Measurements from ENCODE around the gene GARIN5B. TPM values are rescaled to one million over a fixed set of nuclear protein-coding genes. Genes with fewer than 3 reads are reported as not detected.

The GARIN5B gene
- total RNA-seq, 1 experiment from 2014 or later = 0.13 TPM

- Histone ChIP-seq H2AK5ac (ENCODE audit: insufficient read length, low read length) (no peak overlapping the region), H2BK120ac (ENCODE audit: low read depth, low read length, poor library complexity, severe bottlenecking) (no peak overlapping the region), H3K4me2 (ENCODE audit: insufficient read depth, insufficient read length, low read length) (no peak overlapping the region), H3K14ac (ENCODE audit: insufficient read depth, low read length) (no peak overlapping the region), H3K27ac (ENCODE audit: insufficient read length, low read depth, low read length) (no peak overlapping the region), H4K20me1 (ENCODE audit: control insufficient read depth, insufficient read depth, insufficient read length) (peaks cover 3% of the 10 kb centered on the region), H3K79me1 (ENCODE audit: insufficient read depth, low read depth, low read length, poor library complexity, severe bottlenecking) (peaks cover 15% of the 10 kb centered on the region), H2BK12ac (ENCODE audit: insufficient read length, low read depth, low read length) (no peak overlapping the region), H4K8ac (replicated peaks; ENCODE audit: insufficient read length, low read depth, low read length) (no peak overlapping the region), H2AFZ (ENCODE audit: low read length) (no peak overlapping the region), H4K91ac (ENCODE audit: insufficient read length, low read depth, low read length) (no peak overlapping the region), H3K79me2 (ENCODE audit: insufficient read depth, low read length) (peaks cover 17% of the 10 kb centered on the region; the same call in 1 of the 2 replicates), H3K23ac (ENCODE audit: insufficient read length, low read depth, low read length) (no peak overlapping the region), H3K56ac (ENCODE audit: insufficient read length, low read depth, low read length) (no peak overlapping the region), H2BK20ac (ENCODE audit: low read depth, low read length, poor library complexity, severe bottlenecking) (no peak overlapping the region), H4K5ac (ENCODE audit: insufficient read length, low read depth, low read length) (no peak overlapping the region), H3T11ph (ENCODE audit: low read length) (no peak overlapping the region), H3K9ac (ENCODE audit: extremely low read depth, insufficient read length, low read length) (no peak overlapping the region), H2BK15ac (ENCODE audit: low read depth, low read length) (no peak overlapping the region), H3K4ac (ENCODE audit: low read depth, low read length) (no peak overlapping the region), H3K27me3 (ENCODE audit: insufficient read depth, low read length) (no peaks in the 10 kb centered on the region), H3K4me1 (ENCODE audit: insufficient read depth, low read length) (peaks cover 4% of the 10 kb centered on the region), H3K18ac (ENCODE audit: insufficient read length, low read depth, low read length) (no peak overlapping the region), H3K9me3 (ENCODE audit: control insufficient read depth, low read depth, low read length) (no peaks in the 10 kb centered on the region), H3K23me2 (ENCODE audit: insufficient read length, low read depth, low read length, poor library complexity, severe bottlenecking) (peaks cover 10% of the 10 kb centered on the region), H2BK5ac (ENCODE audit: insufficient read length, low read length) (no peak overlapping the region)
- peaks cover 57 to 71% of the 10 kb centered on the region in 2 experiments for H3K4me1 Mint-ChIP-seq
- H3K9me3 Mint-ChIP-seq = peaks cover 0 to 2% of the 10 kb centered on the region in 2 experiments; a peak in 1 of 5 replicates
- WGBS (ENCODE audit: extremely low coverage, insufficient read length, low lambda C conversion rate) = no CpG with 5 or more reads among the region's 7 CpGs
- no peak overlapping the region; a peak in 2 of 5 replicates for H3K4me3 Mint-ChIP-seq
- H3K27me3 Mint-ChIP-seq (ENCODE audit: low read depth) = peaks cover 2% of the 10 kb centered on the region
- DNase-seq = no peak
- peaks cover 40 to 50% (median 44%) of the 10 kb centered on the region in 3 experiments for H3K36me3 Mint-ChIP-seq (ENCODE audit: insufficient read depth in 1 of 3, low read depth in 3 of 3)
- H3K27ac Mint-ChIP-seq = peak overlapping the region in 1 of 3 experiments; percentile 80; a peak in 2 of 7 replicates
- TF ChIP-seq, protein P1, sequence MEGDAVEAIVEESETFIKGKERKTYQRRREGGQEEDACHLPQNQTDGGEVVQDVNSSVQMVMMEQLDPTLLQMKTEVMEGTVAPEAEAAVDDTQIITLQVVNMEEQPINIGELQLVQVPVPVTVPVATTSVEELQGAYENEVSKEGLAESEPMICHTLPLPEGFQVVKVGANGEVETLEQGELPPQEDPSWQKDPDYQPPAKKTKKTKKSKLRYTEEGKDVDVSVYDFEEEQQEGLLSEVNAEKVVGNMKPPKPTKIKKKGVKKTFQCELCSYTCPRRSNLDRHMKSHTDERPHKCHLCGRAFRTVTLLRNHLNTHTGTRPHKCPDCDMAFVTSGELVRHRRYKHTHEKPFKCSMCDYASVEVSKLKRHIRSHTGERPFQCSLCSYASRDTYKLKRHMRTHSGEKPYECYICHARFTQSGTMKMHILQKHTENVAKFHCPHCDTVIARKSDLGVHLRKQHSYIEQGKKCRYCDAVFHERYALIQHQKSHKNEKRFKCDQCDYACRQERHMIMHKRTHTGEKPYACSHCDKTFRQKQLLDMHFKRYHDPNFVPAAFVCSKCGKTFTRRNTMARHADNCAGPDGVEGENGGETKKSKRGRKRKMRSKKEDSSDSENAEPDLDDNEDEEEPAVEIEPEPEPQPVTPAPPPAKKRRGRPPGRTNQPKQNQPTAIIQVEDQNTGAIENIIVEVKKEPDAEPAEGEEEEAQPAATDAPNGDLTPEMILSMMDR (conservative IDR thresholded peaks at IDR 0.05) = no peak
Measured at GRCh38 chr19:55390461-55390880, 27.4 kb upstream of the GARIN5B start.
